ENCODE data around the gene TMLHE.
"Not testable (repeated sequence)": the region's sequence is repeated elsewhere in the genome, so short reads cannot be mapped to it uniquely, and the experiment has no call there.

The TMLHE gene

DNA sequence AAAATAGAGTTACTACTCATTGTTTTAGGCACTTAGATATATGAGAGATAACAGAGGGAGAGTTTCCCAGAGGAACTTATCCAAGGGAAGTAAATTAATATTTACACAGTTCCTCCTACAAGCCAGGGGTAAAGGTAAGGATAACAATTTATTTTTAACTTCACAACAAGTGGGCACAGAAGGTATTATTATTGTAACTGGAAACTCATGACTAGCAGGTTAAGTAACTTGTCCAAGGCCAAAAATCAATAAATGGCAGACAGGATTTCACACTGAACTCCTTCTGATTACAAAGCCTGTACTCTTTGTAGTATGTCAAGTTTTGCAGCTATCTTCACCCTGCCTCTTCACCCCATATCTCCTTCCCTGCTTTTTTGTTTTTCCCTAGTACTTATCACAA, 107.5 kb downstream of the TMLHE start:
- no peak for DNase-seq (ENCODE audit: low read depth, low spot score)

- not testable (repeated sequence) for DNase-seq (ENCODE audit: low read depth, low spot score)
Measured at GRCh38 chrX:155495134-155495533, 117.6 kb downstream of the TMLHE start.

DNA sequence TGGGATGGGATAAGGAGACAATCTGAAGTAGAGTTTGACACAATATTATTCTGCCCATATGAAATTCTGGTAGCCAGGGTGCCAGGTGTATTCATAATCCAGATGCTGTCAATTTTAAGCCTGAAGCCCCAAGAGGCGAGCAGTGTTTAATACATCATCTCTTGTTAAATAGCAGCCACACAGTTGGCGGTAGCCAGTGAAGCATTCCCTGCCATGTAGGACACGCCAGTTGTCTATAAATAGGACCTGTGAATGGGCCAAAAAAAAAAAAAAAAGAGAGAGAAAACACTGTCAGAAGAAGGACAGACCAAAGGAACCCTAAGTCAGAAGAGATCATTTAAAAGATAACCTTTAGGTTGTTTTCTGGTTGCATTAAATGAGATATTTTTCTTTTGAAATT, 121.3 kb downstream of the TMLHE start:
- not testable (repeated sequence) for DNase-seq (ENCODE audit: low read depth, low spot score)

DNA sequence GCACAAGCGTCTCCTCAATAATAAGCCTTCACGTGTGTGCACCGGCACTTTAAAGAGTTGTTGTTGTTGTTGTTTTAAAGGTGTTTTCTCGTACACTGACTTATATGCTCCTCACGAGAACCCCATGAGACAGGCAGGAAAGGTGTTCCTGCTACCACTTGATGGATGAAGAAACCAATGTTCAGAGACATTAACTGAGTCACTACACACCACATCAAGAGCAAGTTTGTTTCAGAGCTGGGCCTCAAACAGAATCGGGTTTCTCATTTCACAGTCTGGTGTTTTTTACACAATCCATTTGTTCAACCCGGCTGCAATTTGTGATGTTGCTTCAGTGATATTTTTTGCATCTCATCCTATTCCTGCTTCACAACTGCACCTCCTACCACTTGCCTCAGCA, 135.6 kb downstream of the TMLHE start:
- DNase-seq (ENCODE audit: low read depth, low spot score): not testable (repeated sequence)

DNA sequence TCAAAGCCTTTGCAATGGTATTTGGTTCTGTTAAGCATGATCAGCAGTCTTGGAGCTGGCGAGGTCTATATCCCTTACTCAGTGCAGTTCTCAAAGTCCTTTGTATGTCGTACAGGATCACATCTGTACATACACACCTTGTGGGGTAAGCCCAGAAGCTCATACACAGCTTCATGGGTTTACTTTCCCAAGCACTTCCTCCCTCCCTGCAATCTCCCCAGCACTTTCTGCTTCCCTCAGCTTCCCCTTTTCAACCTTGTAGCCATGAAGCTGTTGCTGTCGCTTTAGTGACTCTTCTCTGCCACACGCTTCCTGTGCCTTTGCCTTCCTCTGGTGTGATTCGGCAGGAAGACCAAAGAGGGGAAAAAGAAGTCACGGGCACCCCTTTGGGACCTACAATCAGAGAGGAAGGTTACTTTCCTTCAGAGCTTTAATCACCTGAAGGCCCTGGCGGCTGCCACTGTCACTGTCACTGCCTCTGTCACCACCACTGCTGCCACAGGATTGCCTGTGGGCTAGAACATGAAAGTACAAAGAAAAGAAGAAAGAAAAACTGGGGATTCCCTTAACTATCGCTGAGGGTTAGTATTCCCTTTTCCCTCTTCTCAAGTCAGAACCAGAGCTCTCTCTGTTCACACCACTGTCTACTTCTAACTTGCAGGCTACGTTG, 146.3 kb downstream of the TMLHE start:
- DNase-seq (ENCODE audit: low read depth, low spot score): not testable (repeated sequence)

DNA sequence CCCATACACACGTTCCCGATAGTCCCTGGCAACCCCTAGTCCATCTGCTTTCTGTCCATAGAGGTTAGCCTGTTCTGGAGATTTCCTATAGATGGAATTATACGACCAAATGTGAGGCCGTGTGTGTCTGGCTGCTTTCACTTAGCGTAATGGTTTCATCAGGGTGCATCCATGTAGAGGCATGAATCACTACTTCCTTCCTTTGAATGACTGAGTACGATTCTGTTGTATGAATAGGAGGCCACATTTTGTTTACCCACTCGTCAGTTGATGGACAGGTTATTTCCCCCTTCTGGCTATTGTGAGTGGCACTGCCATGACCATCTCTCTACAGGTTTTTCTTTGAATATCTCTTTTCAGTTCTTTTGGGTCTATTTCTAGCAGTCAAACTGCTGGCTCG, 152.3 kb downstream of the TMLHE start:
- DNase-seq (ENCODE audit: low read depth, low spot score): not testable (repeated sequence)

- not testable (repeated sequence) for DNase-seq (ENCODE audit: low read depth, low spot score)
Measured at GRCh38 chrX:155458471-155458870, 154.3 kb downstream of the TMLHE start, which contains the start of gene F8A3. F8A3 (minus strand) TSS chrX:155458620; CDS start chrX:155458600, 20 bp downstream.

DNA sequence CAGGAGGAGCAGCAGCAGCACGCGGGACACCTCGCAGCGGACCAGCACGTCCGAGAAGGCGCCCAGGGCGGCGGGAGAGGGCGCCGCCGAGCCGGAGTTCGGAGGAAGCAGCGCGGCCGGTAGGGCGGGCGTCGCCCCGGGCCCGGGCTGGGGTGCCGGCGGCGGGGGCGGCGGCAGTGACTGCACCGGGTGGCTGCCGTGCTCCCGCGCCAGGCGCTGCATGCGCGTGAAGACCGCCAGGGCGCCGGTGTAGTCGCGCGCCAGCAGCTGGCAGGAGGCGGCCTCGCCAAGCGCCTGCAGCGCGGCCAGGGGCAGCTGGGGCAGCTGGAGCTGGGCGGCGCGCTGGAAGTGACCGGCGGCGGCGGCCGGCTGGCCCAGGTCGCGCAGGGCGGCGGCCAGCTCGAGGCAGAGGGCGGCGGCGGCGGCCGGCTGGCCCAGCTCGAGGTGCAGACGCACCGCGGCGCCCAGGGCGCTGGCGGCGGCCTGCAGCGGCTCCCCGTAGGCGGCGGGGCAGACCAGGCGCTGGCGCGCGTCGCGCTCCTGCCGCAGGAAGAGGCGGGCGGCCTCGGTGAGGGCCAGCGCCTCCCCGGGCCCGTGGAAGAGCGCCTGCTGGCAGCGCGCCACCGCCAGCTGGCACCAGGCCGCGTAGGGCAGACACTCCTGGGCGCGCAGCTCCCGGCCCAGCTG, 154.8 kb downstream of the TMLHE start:
- not testable (repeated sequence) for DNase-seq (ENCODE audit: low read depth, low spot score)

DNA sequence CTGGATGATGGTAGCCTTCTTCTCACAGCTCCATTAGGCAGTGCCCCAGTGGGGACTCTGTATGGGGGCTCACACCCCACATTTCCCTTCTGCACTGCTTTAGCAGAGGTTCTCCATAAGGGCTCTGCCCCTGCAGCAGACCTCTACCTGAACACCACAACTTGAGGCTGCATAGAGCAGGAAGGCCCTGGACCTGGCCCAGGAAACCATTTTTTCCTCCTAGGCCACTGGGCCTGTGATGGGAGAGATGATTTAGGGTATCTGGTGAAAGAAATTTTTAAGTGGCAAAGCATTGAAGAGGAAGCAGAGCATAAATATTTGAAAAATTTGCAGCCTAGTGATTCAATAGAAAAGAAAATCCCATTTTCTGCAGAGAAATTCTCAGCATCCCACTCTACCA, 171.7 kb downstream of the TMLHE start:
- no peak for DNase-seq (ENCODE audit: low read depth, low spot score)
